SK-N-SH (cell line): ENCODE data around the gene PPIP5K2.
"Not testable (repeated sequence)": the region's sequence is repeated elsewhere in the genome, so short reads cannot be mapped to it uniquely, and the experiment has no call there.

ENCODE experiments used
- ELF1 ChIP-seq: IDR thresholded peaks from 2 replicates; pipeline ENCODE4 v1.4.0; 2012
- FOXM1 ChIP-seq: IDR thresholded peaks from 2 replicates; pipeline ENCODE4 v1.4.0; 2012; ENCODE audit warnings: low read depth, mild to moderate bottlenecking
- GATA2 ChIP-seq: sonication (generic); formaldehyde crosslinking; IDR thresholded peaks from 2 replicates; pipeline ENCODE4 v1.5.0; 2020; ENCODE audit warnings: mild to moderate bottlenecking, missing genetic modification reagents
- JUND ChIP-seq: IDR thresholded peaks from 2 replicates; pipeline ENCODE4 v1.4.0; 2012
- MXI1 ChIP-seq: IDR thresholded peaks from 2 replicates; pipeline ENCODE4 v1.6.1; 2012; ENCODE audit warnings: mild to moderate bottlenecking, low read depth, low read length, improper control_type of control experiment
- POLR2AphosphoS5 ChIP-seq: IDR thresholded peaks from 2 replicates; pipeline ENCODE4 v1.6.1; 2012; ENCODE audit warnings: low read depth, low read length
- RAD21 ChIP-seq: IDR thresholded peaks from 2 replicates; pipeline ENCODE4 v1.6.1; 2012; ENCODE audit warnings: mild to moderate bottlenecking, low read length
- TAF1 ChIP-seq: IDR thresholded peaks from 2 replicates; pipeline ENCODE4 v1.6.1; 2012; ENCODE audit warnings: low read depth, mild to moderate bottlenecking, low read length, moderate library complexity, borderline replicate concordance
- TEAD4 ChIP-seq: IDR thresholded peaks from 2 replicates; pipeline ENCODE4 v1.4.0; 2012; ENCODE audit warnings: mild to moderate bottlenecking, borderline replicate concordance; ENCODE audit not compliant: insufficient read depth
- TF ChIP-seq, protein P1 (sequence below): fragments of 200-600 bp; sonication (generic); IDR thresholded peaks from 2 replicates; pipeline ENCODE4 v1.6.1; 2017; ENCODE audit warnings: antibody characterized with exemption, mild to moderate bottlenecking, moderate library complexity
- TF ChIP-seq, protein P2 (sequence below): IDR thresholded peaks from 2 replicates; pipeline ENCODE4 v1.4.0; 2012; ENCODE audit warnings: low read depth, borderline replicate concordance
- TF ChIP-seq, protein P3 (sequence below): IDR thresholded peaks from 2 replicates; pipeline ENCODE4 v1.4.0; 2012; ENCODE audit warnings: low read depth, borderline replicate concordance

DNA sequence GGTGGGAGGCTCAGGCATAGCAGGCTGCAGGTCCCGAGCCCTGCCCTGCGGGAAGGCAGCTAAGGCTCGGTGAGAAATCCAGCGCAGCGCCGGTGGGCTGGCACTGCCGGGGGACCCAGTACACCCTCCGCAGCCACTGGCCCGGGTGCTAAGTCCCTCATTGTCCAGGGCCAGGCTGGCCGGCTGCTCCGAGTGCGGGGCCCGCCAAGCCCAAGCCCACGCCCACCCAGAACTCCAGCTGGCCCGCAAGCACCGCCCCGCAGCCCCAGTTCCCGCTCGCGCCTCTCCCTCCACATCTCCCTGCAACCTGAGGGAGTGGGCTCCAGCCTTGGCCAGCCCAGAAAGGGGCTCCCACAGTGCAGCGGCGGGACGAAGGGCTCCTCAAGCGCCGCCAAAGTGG, 22.0 kb downstream of the PPIP5K2 start:
- TF ChIP-seq, protein P1, sequence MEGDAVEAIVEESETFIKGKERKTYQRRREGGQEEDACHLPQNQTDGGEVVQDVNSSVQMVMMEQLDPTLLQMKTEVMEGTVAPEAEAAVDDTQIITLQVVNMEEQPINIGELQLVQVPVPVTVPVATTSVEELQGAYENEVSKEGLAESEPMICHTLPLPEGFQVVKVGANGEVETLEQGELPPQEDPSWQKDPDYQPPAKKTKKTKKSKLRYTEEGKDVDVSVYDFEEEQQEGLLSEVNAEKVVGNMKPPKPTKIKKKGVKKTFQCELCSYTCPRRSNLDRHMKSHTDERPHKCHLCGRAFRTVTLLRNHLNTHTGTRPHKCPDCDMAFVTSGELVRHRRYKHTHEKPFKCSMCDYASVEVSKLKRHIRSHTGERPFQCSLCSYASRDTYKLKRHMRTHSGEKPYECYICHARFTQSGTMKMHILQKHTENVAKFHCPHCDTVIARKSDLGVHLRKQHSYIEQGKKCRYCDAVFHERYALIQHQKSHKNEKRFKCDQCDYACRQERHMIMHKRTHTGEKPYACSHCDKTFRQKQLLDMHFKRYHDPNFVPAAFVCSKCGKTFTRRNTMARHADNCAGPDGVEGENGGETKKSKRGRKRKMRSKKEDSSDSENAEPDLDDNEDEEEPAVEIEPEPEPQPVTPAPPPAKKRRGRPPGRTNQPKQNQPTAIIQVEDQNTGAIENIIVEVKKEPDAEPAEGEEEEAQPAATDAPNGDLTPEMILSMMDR, result not testable (repeated sequence)
- TF ChIP-seq POLR2AphosphoS5; GATA2 (CRISPR knock-in tag); FOXM1; MXI1; ELF1; TAF1; JUND; RAD21; TEAD4: not testable (repeated sequence)
- TF ChIP-seq, protein P2, sequence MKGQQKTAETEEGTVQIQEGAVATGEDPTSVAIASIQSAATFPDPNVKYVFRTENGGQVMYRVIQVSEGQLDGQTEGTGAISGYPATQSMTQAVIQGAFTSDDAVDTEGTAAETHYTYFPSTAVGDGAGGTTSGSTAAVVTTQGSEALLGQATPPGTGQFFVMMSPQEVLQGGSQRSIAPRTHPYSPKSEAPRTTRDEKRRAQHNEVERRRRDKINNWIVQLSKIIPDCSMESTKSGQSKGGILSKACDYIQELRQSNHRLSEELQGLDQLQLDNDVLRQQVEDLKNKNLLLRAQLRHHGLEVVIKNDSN, result not testable (repeated sequence)
- TF ChIP-seq, protein P3, sequence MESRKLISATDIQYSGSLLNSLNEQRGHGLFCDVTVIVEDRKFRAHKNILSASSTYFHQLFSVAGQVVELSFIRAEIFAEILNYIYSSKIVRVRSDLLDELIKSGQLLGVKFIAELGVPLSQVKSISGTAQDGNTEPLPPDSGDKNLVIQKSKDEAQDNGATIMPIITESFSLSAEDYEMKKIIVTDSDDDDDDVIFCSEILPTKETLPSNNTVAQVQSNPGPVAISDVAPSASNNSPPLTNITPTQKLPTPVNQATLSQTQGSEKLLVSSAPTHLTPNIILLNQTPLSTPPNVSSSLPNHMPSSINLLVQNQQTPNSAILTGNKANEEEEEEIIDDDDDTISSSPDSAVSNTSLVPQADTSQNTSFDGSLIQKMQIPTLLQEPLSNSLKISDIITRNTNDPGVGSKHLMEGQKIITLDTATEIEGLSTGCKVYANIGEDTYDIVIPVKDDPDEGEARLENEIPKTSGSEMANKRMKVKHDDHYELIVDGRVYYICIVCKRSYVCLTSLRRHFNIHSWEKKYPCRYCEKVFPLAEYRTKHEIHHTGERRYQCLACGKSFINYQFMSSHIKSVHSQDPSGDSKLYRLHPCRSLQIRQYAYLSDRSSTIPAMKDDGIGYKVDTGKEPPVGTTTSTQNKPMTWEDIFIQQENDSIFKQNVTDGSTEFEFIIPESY, result not testable (repeated sequence)
